HEK293 (cell line): ENCODE results near the gene UFL1.

ENCODE experiments used
- CTCF ChIP-seq: fragments of 450-650 bp; formaldehyde crosslinking; IDR thresholded peaks from 2 replicates; pipeline ENCODE4 v1.5.1; 2016; ENCODE audit warnings: missing biosample characterization, missing genetic modification characterization
- REST ChIP-seq: fragments of 450-650 bp; formaldehyde crosslinking; IDR thresholded peaks from 2 replicates; pipeline ENCODE4 v1.5.1; 2016; ENCODE audit warnings: missing biosample characterization, missing genetic modification characterization
- YY1 ChIP-seq: fragments of 450-650 bp; formaldehyde crosslinking; IDR thresholded peaks from 2 replicates; pipeline ENCODE4 v1.5.1; 2018; ENCODE audit warnings: missing biosample characterization, missing genetic modification characterization
- ZNF239 ChIP-seq: fragments of 450-650 bp; formaldehyde crosslinking; IDR thresholded peaks from 2 replicates; pipeline ENCODE4 v1.5.1; 2016; ENCODE audit warnings: missing biosample characterization, missing genetic modification characterization
- ZNF394 ChIP-seq: fragments of 450-650 bp; formaldehyde crosslinking; IDR thresholded peaks from 2 replicates; pipeline ENCODE4 v1.5.1; 2016; ENCODE audit warnings: missing biosample characterization, missing genetic modification characterization, mild to moderate bottlenecking, moderate library complexity, borderline replicate concordance
- TF ChIP-seq, protein P1 (sequence below): fragments of 450-650 bp; formaldehyde crosslinking; IDR thresholded peaks from 2 replicates; pipeline ENCODE4 v1.5.1; 2016; ENCODE audit warnings: missing biosample characterization, missing genetic modification characterization

- TF ChIP-seq CTCF (tag by site-specific recombination) (no peak), ZNF394 (tag by site-specific recombination) (no peak), YY1 (tag by site-specific recombination) (no peak), ZNF239 (tag by site-specific recombination) (no peak), REST (no peak)
- TF ChIP-seq, protein P1, sequence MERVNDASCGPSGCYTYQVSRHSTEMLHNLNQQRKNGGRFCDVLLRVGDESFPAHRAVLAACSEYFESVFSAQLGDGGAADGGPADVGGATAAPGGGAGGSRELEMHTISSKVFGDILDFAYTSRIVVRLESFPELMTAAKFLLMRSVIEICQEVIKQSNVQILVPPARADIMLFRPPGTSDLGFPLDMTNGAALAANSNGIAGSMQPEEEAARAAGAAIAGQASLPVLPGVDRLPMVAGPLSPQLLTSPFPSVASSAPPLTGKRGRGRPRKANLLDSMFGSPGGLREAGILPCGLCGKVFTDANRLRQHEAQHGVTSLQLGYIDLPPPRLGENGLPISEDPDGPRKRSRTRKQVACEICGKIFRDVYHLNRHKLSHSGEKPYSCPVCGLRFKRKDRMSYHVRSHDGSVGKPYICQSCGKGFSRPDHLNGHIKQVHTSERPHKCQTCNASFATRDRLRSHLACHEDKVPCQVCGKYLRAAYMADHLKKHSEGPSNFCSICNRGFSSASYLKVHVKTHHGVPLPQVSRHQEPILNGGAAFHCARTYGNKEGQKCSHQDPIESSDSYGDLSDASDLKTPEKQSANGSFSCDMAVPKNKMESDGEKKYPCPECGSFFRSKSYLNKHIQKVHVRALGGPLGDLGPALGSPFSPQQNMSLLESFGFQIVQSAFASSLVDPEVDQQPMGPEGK (tag by site-specific recombination), result no peak
These were observed 26.0 kb downstream of the UFL1 start for GRCh38 chr6:96547654-96548053.
